ENCODE results near the gene FAM149A. TPM values are rescaled to one million over a fixed set of nuclear protein-coding genes. Genes with fewer than 3 reads are reported as not detected.

The FAM149A gene
- total and polyA plus RNA-seq, 4 donors = 12.0 to 27.1 (median 15.0) TPM

GRCh38 chr4:186079694-186080093 is 24.8 kb upstream of the FAM149A start:
- no peak overlapping the region for H3K4me3 ChIP-seq (ENCODE audit: low read depth in 1 of 3, low read length in 3 of 3)
- H3K4me1 ChIP-seq (ENCODE audit: control insufficient read depth in 4 of 4, insufficient read depth in 4 of 4, low read length in 3 of 4) = no peaks in the 10 kb centered on the region
- no peak for DNase-seq (ENCODE audit: low spot score)
- no peak for TF ChIP-seq FOXA2 (IDR thresholded peaks at IDR 0.05)
- no peak for TF ChIP-seq REST (IDR thresholded peaks at IDR 0.05)
- no peak for TF ChIP-seq EGR1 (IDR thresholded peaks at IDR 0.05; ENCODE audit: low read depth in 2 of 2)
- no peak for TF ChIP-seq ZBTB33 (IDR thresholded peaks at IDR 0.05)
- no peak for TF ChIP-seq MAX (IDR thresholded peaks at IDR 0.05)
- no peak for TF ChIP-seq SP1 (IDR thresholded peaks at IDR 0.05)
- no peak for TF ChIP-seq NR2F2 (IDR thresholded peaks at IDR 0.05)
- no peak for TF ChIP-seq CTCF (IDR thresholded peaks at IDR 0.05; ENCODE audit: low read depth, low read length, missing input control)
- TF ChIP-seq HNF4A (conservative IDR thresholded peaks at IDR 0.05) = no peak
- no peak for TF ChIP-seq HNF4G (IDR thresholded peaks at IDR 0.05)
- TF ChIP-seq TAF1 (conservative IDR thresholded peaks at IDR 0.05) = no peak
- no peak for TF ChIP-seq GABPA (IDR thresholded peaks at IDR 0.05 in 1 of 2, conservative IDR thresholded peaks at IDR 0.05 in 1 of 2)
- TF ChIP-seq FOXA1 (IDR thresholded peaks at IDR 0.05) = no peak
- no peak for TF ChIP-seq RXRA (IDR thresholded peaks at IDR 0.05)
- TF ChIP-seq RAD21 (IDR thresholded peaks at IDR 0.05) = no peak
- no peak for TF ChIP-seq ATF3 (IDR thresholded peaks at IDR 0.05)
- no peak for TF ChIP-seq YY1 (IDR thresholded peaks at IDR 0.05)
- H3K27ac ChIP-seq (ENCODE audit: low read depth in 1 of 2, low read length in 2 of 2) = no peak overlapping the region
- H3K27me3 ChIP-seq (ENCODE audit: control insufficient read depth in 4 of 4, insufficient read depth in 4 of 4, low read length in 3 of 4) = no peaks in the 10 kb centered on the region
- no peak overlapping the region for H3K9ac ChIP-seq (ENCODE audit: low read depth in 1 of 2, low read length in 2 of 2)
- peaks cover 0 to 26% (median 2%) of the 10 kb centered on the region in 4 donors for H3K36me3 ChIP-seq (ENCODE audit: control insufficient read depth in 4 of 4, insufficient read depth in 3 of 4, low read depth in 1 of 4, low read length in 3 of 4)
- WGBS = 88% methylated on average over 9 of the region's 9 CpGs
- H3K9me3 ChIP-seq (ENCODE audit: control insufficient read depth in 4 of 4, low read length in 3 of 4) = no peaks in the 10 kb centered on the region

Measured in liver (tissue), 9 donors.